Dendritic cell treated with granulocyte-macrophage colony-stimulating factor and Interleukin-4, amounts not matched to agents 40 ng/mL and 50 ng/mL, for 4 days (primary cell): Measurements from ENCODE around the gene TRIO.

Experiments
- H3K27ac Mint-ChIP-seq: one replicate; pipeline ENCODE4 v1.8.0; 2022; ENCODE audit warnings: mild to moderate bottlenecking, mixed read lengths
- H3K27me3 Mint-ChIP-seq: one replicate; pipeline ENCODE4 v1.8.0; 2022; ENCODE audit warnings: mild to moderate bottlenecking, mixed read lengths
- H3K36me3 Mint-ChIP-seq: one replicate; pipeline ENCODE4 v1.8.0; 2022; ENCODE audit warnings: low read depth, mixed read lengths
- H3K4me1 Mint-ChIP-seq: one replicate; pipeline ENCODE4 v1.8.0; 2022; ENCODE audit warnings: low read depth, mixed read lengths
- H3K4me3 Mint-ChIP-seq: one replicate; pipeline ENCODE4 v1.8.0; 2022; ENCODE audit warnings: mild to moderate bottlenecking, moderate library complexity, mixed read lengths
- H3K9me3 Mint-ChIP-seq: one replicate; pipeline ENCODE4 v1.8.0; 2022; ENCODE audit warnings: mixed read lengths
- intact Hi-C: fragments of 100-400 bp; cut with micrococcal nuclease; formaldehyde crosslinking; loops from one replicate; pipeline ENCODE4 v1.15.0; 2022

Gene TRIO

DNA sequence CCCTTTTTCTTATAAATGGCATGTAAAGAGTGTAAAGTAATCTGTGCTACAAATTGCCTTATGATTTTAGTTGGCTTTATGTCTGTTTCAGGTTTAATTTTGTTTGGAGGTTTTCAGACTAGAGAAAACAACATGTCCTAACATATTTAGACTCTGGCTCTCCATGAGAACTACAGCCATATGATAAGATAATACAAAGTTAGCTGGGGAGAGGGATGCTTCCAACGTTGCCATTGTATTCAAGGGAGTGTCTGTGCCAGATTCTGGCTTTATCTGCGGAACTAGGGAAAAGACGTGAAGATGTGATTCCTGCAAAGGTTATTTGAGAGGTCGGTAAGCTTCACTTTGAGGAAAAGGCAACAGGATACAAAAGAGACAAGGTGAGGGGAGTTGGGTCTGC, 298.5 kb downstream of the TRIO start:
- peaks cover 30% of the 10 kb centered on the region for H3K4me1 Mint-ChIP-seq

DNA sequence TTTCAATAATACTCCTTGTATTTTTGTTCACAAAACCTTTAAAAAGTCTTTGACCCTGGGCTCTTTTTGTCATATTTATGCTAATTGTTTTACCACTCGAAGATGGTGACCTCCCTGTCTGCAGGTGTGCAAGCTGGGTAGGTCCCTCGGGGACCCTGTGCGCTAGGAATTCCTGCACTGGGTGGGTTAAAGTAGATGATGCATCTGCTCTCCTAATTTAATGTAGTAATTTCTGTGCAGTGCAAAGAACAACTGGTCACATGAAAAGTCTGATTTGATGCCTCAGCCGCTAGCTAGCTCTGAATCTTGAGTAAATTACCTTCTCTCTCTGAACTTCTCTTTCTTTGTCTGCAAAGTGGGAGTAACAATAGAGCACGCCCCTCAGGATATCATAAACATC, 299.4 kb downstream of the TRIO start:
- Mint-ChIP-seq H3K9me3 (no peaks in the 10 kb centered on the region), H3K4me3 (no peak overlapping the region), H3K36me3 (peaks cover 52% of the 10 kb centered on the region), H3K4me1 (peaks cover 24% of the 10 kb centered on the region), H3K27me3 (no peaks in the 10 kb centered on the region), H3K27ac (no peak overlapping the region)
- intact Hi-C loops, result no loop called here

More for the DNA sequence above, 298.5 kb downstream of the TRIO start:
- no peak overlapping the region for H3K27ac Mint-ChIP-seq
- H3K27me3 Mint-ChIP-seq, result no peaks in the 10 kb centered on the region
- H3K36me3 Mint-ChIP-seq, result peaks cover 61% of the 10 kb centered on the region
- intact Hi-C loops, result no loop called here
- no peak overlapping the region for H3K4me3 Mint-ChIP-seq
- H3K9me3 Mint-ChIP-seq, result no peaks in the 10 kb centered on the region

DNA sequence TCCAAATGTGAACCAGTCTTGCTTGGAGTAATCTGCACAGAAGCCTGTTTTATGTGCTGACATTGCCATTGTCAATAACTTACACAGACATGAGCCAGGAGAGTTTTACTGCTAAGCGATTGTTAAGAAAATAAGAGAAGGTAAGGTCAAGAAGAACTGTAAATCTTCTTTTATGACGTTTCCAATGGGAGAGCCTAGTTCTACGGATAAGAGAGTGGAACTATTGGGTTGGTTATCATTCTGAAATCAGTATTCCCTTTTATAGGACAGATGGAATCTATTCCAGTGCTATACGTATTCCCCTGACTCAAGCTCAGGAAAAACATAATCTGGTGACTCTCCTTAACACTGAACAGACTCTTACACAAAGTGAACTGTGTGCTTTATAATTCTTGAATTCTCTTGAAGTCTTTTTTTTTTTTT, 300.5 kb downstream of the TRIO start:
- no peaks in the 10 kb centered on the region for H3K27me3 Mint-ChIP-seq
- intact Hi-C loops, result no loop called here
- no peak overlapping the region for H3K27ac Mint-ChIP-seq
- no peak overlapping the region for H3K4me3 Mint-ChIP-seq
- peaks cover 48% of the 10 kb centered on the region for H3K36me3 Mint-ChIP-seq
- no peaks in the 10 kb centered on the region for H3K9me3 Mint-ChIP-seq
- peaks cover 15% of the 10 kb centered on the region for H3K4me1 Mint-ChIP-seq

DNA sequence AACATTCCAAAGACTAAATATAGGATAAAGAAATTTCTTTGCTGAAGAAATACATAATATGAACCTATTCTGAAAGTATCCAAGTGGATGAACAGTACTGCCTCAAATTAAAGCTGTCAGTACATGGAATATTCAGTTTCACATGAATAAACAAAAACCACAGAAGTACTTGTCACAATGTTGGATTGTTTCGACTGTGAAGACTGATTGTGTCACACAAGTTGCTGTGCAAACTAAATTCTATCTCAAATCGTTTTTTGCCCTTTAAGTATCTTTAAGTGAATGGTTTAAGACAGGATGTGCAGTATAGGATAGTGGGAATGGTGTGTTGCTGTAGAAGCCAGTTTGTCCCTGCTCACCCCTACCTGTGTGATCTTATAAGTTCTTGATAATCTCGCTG, 301.0 kb downstream of the TRIO start:
- no peak overlapping the region for H3K4me3 Mint-ChIP-seq

DNA sequence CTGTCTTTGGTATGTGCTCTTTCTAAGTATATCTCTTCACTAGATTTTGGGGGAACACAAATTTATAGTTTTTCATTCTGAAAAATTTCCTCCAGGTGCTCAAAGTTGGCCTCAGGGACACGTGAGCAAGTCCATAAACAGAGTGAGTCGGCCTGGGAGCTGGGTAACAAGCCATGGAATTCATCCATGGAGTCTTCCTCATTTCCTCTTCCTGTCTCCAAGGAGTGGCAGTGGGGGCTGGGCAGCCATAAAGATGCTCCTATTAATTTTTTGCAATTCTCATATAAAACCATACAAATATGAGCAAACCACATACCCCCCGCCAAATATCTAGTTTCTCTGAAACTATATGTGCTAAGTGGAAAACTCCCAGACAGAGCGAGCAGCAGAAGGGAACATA, 301.9 kb downstream of the TRIO start:
- Mint-ChIP-seq H3K27me3 (no peaks in the 10 kb centered on the region), H3K27ac (no peak overlapping the region), H3K4me1 (peaks cover 13% of the 10 kb centered on the region), H3K9me3 (no peaks in the 10 kb centered on the region), H3K4me3 (no peak overlapping the region), H3K36me3 (peaks cover 49% of the 10 kb centered on the region)
- intact Hi-C loops, result no loop called here

More for the DNA sequence above, 301.0 kb downstream of the TRIO start:
- H3K27me3 Mint-ChIP-seq, result no peaks in the 10 kb centered on the region
- H3K4me1 Mint-ChIP-seq, result peaks cover 13% of the 10 kb centered on the region
- no peaks in the 10 kb centered on the region for H3K9me3 Mint-ChIP-seq
- H3K36me3 Mint-ChIP-seq, result peaks cover 46% of the 10 kb centered on the region
- H3K27ac Mint-ChIP-seq, result no peak overlapping the region
- intact Hi-C loops, result no loop called here

DNA sequence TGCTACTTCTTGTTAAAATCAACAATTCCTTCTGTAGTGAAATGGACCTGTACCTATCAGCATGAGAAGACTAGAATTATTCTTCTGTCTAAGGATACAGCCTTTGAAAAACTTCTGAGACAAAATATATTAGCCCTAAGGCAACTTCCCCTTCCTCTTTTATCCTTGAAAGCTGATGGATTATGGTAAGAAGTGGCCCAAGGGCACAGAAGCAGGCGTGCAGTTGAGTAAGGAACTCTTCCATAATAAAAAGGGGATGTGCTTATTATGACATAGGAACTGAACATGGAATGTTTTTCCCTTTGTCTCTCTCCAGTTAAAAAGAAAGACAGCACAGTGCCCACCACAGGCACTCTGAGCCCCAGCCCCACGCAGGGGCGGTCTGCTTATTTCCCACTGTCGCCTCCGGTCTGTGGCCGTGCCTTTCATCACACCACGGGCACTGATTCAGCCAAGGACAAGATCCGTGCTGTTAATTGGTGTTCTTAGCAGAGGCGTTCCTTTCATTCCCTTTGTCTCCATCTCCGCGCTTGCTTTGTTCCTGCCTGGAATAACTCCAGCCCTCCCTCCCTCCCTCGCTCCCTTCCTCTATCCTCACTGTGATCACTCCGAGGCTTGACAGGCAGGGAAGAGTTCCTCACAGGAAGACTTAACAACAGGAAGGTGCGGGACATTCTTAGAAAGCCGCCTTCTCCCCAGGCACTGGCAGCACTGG, 302.6 kb downstream of the TRIO start:
- Mint-ChIP-seq H3K36me3 (peaks cover 49% of the 10 kb centered on the region), H3K27me3 (no peaks in the 10 kb centered on the region), H3K4me1 (peaks cover 13% of the 10 kb centered on the region), H3K27ac (no peak overlapping the region), H3K9me3 (no peaks in the 10 kb centered on the region), H3K4me3 (no peak overlapping the region)
- intact Hi-C loops, result no loop called here

DNA sequence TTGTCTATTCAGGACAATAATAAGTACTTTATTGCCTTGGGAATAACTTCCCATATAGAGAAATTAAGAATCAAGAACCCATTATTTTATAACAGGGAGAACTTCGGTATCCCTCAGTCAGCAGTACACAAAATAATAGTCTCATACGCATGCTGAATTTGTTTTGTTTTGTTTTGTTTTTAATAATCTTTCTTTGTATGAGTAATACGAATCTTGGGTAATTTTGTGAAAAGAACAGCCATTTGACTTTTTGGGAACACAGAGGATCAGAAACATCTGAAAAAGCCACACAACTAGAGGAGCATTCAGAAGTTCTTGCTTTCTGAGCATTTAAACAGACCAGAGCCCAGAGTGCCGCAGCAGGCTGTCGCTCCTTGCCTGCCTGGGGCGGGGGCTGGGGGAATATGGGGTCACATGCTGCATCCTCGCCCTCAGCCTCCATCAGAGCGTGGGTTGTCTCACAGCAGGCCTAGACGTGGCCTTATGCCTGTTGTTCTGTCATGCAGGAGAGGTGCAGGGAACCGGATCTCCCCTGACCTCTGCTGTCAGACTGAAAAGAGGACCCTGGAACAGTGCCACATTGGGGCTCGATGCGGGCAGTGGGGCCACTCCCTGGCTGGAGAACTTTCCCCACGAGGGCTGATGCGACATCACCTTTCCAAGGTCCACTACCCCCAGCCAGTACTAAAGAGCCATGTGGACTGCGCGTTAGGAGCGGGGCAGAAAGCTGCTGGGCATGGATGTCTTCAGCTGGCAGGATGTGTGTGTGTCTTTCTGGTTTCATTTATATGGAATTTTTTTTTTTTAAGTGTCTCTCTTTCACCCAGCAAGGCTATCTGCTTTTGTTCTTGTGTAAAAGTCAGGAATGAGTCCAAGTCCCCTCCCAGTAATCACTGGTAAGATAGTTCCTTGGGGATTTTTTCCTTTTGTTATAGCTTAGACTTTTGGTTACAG, 305.1 kb downstream of the TRIO start:
- H3K4me3 Mint-ChIP-seq, result no peak overlapping the region

DNA sequence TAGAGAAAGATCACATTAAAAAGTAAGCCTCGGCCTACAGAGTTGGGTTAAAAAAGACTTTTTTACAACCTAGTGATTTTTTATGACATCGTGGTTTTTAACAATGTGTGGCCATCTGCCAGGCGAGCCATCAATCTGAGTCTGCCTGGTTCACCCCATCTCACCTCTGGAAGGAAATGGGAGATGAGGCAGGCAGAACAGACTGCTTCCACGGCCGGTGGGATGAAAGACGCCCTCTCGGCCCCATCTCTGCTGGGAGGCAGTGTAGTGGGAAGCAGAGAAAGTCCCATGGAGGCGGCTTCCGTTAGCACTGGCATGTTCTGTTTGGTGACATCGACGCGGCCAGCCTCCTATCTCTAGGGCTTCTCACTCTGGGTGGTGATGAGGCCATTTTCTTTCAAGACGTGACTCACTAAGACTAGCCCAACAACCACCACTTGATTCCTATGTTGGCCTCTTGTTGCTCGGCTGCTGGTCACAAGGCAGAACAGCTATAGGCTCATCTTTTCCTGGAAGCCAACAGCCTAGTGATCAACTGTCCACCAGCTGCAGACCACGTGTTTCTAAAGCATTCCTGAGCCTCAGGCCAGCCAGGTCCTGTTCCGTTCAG, 306.0 kb downstream of the TRIO start:
- Mint-ChIP-seq H3K27ac (no peak overlapping the region), H3K4me3 (no peak overlapping the region), H3K36me3 (peaks cover 46% of the 10 kb centered on the region), H3K27me3 (no peaks in the 10 kb centered on the region), H3K9me3 (no peaks in the 10 kb centered on the region), H3K4me1 (peaks cover 21% of the 10 kb centered on the region)
- intact Hi-C loops, result no loop called here

More for the DNA sequence above, 305.1 kb downstream of the TRIO start:
- Mint-ChIP-seq H3K9me3 (no peaks in the 10 kb centered on the region), H3K36me3 (peaks cover 38% of the 10 kb centered on the region), H3K27ac (no peak overlapping the region), H3K4me1 (peaks cover 21% of the 10 kb centered on the region), H3K27me3 (no peaks in the 10 kb centered on the region)
- intact Hi-C loops, result no loop called here

DNA sequence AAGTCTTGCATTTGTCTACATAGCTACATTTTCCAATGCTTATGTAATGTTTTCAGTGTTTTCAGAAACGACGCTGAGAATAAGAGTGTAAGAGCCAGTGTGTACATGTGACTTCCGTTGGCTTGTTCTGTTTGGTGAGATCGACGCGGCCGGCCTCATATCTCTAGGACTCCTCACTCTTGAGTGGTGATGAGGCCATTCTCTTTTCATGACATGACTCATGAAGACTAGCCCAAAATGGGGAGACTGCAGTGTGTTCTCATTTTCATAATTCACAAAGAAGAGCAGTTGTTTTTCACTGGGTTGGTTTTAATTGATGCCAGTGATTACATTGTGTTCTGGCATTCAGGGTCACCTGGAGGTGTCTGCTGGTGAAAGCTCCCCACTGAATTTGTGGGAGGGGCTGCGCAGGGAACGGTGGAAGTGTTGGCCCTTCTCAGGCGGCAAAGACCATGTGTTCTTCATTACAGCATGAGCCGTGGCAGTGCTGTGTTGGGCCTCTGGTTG, 306.9 kb downstream of the TRIO start:
- H3K9me3 Mint-ChIP-seq, result peaks cover 8% of the 10 kb centered on the region
- peaks cover 18% of the 10 kb centered on the region for H3K4me1 Mint-ChIP-seq
- H3K36me3 Mint-ChIP-seq, result peaks cover 55% of the 10 kb centered on the region
- no peak overlapping the region for H3K4me3 Mint-ChIP-seq
- H3K27me3 Mint-ChIP-seq, result no peaks in the 10 kb centered on the region
- intact Hi-C loops, result no loop called here
- no peak overlapping the region for H3K27ac Mint-ChIP-seq

DNA sequence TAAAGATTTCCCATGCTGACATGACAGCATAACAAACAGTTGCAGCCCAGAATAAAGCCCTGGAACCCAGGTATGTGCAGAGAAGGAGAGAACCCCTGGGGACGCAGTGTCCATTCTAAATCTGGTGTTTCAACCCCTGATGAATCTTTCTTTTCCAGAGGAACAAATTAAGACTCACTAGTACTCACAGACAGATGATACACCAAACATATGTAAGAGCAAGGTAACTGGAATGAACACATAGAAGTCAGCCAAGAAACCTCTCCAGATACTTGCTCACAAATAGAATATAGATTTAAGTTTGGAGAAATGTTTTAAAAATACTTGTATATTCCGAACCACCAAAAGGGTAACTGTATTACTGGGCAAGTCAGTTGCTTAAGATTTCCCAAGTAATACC, 307.6 kb downstream of the TRIO start:
- H3K27me3 Mint-ChIP-seq, result no peaks in the 10 kb centered on the region
- H3K27ac Mint-ChIP-seq, result no peak overlapping the region
- H3K4me1 Mint-ChIP-seq, result peaks cover 15% of the 10 kb centered on the region
- H3K9me3 Mint-ChIP-seq, result peaks cover 9% of the 10 kb centered on the region
- intact Hi-C loops, result no loop called here
- H3K4me3 Mint-ChIP-seq, result no peak overlapping the region
- H3K36me3 Mint-ChIP-seq, result peaks cover 62% of the 10 kb centered on the region

DNA sequence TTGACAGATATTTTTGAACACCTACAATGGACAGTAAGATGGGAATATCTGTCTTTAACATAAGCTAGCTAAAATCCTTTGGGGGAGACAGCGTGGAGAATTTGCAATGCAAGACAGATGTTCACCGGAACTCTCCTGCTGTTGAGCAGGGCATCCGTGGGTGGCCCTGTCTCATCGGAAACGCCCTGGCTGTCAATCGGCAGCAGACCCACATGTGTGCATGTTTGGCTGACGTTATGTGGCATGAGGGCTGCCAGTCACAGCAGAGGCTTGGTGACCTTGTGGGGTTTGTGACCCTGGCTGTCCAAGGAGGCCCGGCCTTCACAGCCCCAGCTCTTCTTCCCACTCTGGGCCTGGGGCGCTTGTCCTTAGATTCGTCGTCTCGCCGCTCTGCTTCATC, 308.7 kb downstream of the TRIO start:
- Mint-ChIP-seq H3K27ac (no peak overlapping the region), H3K27me3 (no peaks in the 10 kb centered on the region), H3K9me3 (peaks cover 9% of the 10 kb centered on the region)

DNA sequence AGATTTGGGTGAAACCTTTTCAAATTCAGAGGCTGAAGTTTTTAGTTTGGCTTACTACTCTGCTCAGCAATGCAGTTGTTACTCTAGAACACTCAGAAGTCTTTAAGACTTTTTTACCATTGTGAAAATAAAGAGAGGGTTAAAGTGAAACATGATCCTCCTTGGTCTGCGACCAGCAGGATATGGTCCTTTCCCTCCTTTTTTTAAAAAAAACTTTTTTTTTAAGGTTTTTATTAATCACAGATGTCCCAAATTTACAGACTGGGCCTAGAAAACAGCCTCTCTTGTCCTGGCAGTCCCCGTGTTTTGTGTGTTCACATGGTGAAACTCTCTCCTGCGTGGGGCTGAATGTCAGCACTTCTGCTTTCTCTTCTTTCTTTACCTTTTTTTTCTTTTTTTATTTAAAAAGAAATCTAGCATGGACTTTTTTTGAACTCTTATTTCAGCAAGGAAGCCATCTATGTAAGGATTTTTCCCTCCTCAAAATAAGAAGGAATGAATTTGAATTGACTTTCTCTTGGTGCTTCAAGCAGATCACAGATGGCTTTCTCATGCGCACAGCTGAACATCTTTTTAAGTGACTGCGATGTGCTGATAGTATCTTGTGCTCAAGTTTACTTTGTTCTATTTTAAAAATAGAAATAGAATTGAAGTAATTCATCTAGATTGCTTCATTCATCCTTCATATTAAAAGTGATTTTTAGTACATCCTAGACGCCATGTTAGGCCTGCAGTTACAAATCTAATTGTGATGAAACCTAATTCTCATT, 309.7 kb downstream of the TRIO start:
- peaks cover 9% of the 10 kb centered on the region for H3K9me3 Mint-ChIP-seq
- intact Hi-C loops, result no loop called here
- H3K27ac Mint-ChIP-seq, result no peak overlapping the region
- H3K27me3 Mint-ChIP-seq, result no peaks in the 10 kb centered on the region
- peaks cover 9% of the 10 kb centered on the region for H3K4me1 Mint-ChIP-seq
- H3K4me3 Mint-ChIP-seq, result no peak overlapping the region
- H3K36me3 Mint-ChIP-seq, result peaks cover 74% of the 10 kb centered on the region

More for the DNA sequence above, 308.7 kb downstream of the TRIO start:
- intact Hi-C loops, result no loop called here
- Mint-ChIP-seq H3K36me3 (peaks cover 69% of the 10 kb centered on the region), H3K4me3 (no peak overlapping the region), H3K4me1 (peaks cover 9% of the 10 kb centered on the region)

DNA sequence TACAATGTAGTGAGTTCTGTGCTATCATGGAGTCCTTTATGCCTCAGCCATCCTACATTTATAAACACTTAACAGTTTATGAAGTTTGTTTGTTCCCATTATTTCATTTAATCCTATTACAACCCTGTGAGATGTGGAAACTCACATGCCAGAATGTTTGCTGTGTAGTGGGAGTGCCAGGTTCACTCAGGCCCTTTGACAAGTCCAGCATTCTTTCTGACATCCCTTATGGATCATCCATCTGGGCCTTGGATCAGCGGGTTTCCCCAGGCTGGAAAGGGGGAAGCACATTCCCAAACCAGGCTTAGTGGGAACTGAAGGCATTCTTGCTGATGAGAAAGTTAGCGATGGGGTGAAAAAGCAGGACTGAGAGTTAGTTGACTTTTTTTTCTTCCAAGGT, 310.3 kb downstream of the TRIO start:
- intact Hi-C loops, result no loop called here
- H3K27me3 Mint-ChIP-seq, result no peaks in the 10 kb centered on the region
- H3K4me3 Mint-ChIP-seq, result no peak overlapping the region
- peaks cover 9% of the 10 kb centered on the region for H3K9me3 Mint-ChIP-seq
- peaks cover 74% of the 10 kb centered on the region for H3K36me3 Mint-ChIP-seq
- no peak overlapping the region for H3K27ac Mint-ChIP-seq
- H3K4me1 Mint-ChIP-seq, result peaks cover 9% of the 10 kb centered on the region
